ENCODE data around the gene ATP5ME.
"Not testable (repeated sequence)": the region's sequence is repeated elsewhere in the genome, so short reads cannot be mapped to it uniquely, and the experiment has no call there.

ATP5ME gene

DNA sequence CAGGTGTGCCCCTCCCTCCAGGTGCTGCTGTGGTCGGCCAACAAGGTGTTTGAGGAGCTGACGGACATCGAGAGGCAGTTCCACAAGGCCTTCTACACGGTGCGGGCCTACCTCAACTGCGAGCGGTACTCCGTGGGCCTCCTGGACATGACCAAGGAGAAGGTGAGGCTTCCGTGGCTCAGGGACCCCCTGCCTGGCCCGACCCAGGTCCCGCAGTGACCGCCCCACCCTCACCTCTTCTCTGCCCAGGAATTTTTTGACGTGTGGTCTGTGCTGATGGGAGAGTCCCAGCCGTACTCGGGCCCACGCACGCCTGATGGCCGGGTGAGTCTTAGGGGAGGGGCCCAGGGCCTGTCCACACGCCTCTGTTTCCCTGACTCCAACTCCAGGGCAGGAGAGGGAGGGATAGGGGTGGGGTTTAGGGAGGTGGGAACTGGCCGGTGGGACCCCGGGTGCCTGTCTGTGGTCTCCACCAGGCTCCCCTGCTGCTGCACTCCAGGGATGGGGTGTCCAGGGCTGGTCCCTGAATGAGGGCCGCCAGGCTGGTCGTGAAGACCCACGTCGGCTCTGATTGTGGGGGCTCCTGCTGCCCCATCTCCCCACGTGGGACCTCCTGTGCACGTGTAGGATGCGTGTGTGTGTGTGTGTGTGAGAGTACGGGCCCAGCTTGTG, 20.1 kb downstream of the ATP5ME start:
- DNase-seq, result no peak

GRCh38 chr4:653080-653821, 20.8 kb downstream of the ATP5ME start:
- no peak for DNase-seq

GRCh38 chr4:651884-652642, 22.0 kb downstream of the ATP5ME start:
- DNase-seq, result no peak

DNA sequence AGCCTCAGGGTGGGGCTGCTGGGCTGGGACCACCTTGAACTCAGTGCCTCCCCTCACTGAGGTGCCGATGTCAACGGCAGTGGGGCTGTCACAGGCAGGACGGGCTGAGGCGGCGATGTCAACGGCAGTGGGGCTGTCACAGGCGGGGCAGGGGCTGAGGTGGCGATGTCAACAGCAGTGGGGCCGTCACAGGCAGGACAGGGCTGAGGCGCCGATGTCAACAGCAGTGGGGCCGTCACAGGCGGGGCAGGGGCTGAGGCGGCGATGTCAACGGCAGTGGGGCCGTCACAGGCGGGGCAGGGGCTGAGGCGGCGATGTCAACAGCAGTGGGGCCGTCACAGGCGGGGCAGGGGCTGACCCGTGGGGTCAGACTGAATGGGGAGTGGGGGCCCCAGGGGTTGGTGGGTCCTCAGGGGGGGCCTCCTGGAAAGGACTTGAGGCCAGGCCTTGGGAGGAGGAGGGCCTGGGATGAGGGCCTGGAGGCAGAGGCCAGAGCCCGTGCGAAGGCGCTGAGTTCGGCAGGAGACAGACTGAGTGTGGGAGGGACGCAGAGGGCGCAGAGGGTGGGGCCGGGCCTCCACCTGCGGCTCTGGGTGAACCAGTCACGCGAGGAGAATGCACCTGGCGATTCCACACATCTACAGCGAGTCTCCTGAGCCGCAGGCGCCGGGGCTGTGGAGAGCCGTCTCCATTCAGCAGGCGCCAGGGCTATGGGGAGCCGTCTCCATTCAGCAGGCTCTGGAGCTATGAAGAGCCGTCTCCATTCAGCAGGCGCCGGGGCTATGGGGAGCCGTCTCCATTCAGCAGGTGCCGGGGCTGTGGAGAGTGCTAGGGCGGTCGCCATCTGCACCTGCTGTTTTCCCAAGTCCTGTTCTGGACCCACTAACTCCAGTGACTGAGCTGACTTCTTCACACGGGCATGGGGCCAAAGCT, 22.9 kb downstream of the ATP5ME start:
- no peak for DNase-seq

DNA sequence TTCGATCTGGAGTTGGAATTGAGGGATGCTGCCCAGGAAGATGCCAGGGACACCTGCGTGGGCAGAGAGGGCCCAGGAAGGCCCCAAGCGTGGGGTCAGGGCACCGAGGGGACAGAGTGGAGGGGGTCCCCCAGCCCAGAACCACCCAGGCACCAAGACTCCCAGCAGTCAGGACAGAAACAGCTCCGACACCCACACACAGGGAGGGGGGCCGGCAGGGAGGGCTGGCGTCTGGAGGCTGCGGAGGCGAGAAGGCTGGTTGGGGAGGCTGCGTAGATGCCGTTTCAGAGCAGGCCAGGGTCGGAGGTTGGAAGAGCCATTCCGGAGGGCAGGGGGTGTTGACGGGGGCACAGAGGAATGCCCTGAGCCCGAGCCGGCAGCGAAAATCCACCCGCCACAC, 23.6 kb downstream of the ATP5ME start:
- no peak for DNase-seq

DNA sequence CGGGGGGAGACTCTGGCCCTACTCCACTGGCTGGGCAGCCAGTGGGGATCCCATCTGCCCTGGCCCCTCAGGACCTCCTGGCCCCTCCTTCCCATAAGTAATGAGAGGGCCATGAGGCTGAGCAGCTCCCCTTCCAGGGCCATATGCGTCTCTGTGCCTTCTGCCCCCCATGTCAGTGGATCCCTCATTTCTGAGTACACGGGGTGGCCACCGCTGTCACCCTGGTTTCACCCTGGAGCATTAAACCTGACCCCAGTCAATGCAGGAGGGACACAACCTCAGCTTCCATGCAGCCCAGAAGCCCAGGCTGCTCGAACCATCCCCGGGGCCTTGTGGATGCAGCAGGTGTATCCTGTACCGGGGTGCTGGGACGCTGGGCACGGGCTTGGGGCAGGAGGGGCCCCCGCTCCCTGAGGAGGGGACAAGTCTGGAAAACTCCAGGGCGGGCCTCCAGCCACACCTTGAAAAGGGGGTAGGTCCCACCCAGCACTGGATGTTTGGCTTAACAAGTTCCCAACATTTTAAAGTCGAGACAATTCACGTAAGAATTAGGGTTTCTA, 24.2 kb downstream of the ATP5ME start:
- DNase-seq, result no peak

DNA sequence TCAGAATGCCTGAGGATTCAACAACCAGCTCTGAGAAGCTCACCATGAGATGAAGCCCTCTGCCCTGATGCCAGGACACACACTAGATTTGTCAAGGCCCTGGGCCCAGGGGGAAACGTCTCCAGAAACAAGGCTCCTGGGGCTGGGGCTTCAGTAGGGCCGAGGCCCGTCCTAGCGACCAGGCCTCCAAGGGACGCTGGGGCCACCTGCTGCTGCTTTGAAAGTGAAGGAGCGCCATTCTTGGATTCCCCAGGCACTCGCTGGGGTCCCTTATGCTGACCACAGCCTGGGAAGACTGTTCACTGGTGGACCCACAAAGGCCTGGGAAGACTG, 24.8 kb downstream of the ATP5ME start:
- no peak for DNase-seq

- no peak for DNase-seq
Observed at GRCh38 chr4:648579-649292, 25.3 kb downstream of the ATP5ME start.

- DNase-seq, result no peak
Observed at GRCh38 chr4:647481-647880, 26.6 kb downstream of the ATP5ME start.

- no peak for DNase-seq
Observed at GRCh38 chr4:646460-646859, 27.6 kb downstream of the ATP5ME start.

- DNase-seq, result not testable (repeated sequence)
Observed at GRCh38 chr4:642366-642765, 31.7 kb downstream of the ATP5ME start.

DNA sequence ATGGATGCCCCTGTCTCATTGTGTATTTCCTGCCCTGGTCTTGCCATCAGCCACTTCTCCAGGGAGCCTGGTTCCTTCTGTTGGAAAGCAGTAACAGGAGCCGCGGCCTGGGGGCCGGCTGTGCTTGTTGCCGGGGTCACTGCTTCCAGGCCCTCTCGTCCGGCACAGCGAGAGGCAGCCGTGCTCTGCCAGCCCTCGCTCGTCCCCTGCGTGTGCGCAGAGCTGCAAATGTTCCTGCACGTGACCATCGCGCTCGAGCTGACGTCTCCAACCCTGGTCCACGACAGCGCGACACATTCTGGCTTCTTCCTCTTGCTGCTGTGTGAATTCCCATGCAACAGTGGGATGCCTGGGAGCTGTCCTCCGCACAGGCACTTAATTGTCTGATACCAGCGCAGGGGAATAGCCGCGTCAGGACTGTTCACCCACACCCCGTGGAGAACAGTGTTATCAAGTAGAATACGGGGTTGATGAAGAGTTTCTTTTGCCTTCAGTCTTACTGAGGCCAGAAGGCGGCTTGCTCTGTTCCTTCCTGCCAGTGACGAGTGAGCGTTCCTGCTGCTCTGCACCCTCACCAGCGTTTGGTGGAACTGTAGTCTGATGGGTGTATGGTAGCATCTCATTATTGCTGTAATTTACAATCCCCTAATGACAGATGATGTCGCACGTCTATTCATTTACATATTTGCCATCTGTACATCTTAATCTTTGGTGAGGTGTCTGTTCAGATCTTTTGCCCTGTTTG, 36.4 kb downstream of the ATP5ME start:
- no peak for DNase-seq

GRCh38 chr4:636628-637159, 37.4 kb downstream of the ATP5ME start:
- DNase-seq, result no peak

GRCh38 chr4:635851-636627, 38.0 kb downstream of the ATP5ME start:
- DNase-seq, result no peak

GRCh38 chr4:635066-635835, 38.8 kb downstream of the ATP5ME start:
- not testable (repeated sequence) for DNase-seq

DNA sequence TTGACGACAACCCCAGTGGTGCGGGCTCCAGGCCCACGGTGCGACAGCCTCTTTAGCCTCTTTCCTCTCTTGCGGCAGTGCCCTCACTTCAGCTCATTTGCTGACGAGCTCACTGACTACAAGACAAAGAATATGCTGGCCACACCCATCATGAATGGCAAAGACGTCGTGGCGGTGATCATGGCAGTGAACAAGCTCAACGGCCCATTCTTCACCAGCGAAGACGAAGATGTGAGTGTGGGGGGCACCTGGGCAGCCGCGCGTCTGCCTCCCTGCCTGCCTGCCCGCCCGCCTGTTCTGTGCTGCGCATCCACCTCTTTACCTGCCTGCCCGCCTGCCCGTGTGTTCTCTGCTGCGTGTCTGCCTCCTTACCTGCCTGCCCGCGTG, 39.5 kb downstream of the ATP5ME start:
- no peak for DNase-seq

- no peak for DNase-seq
Observed at GRCh38 chr4:633976-634598, 40.0 kb downstream of the ATP5ME start.

- no peak for DNase-seq
Observed at GRCh38 chr4:633406-633805, 40.7 kb downstream of the ATP5ME start.

- no peak for DNase-seq
Observed at GRCh38 chr4:632926-633325, 41.1 kb downstream of the ATP5ME start.
